ENCODE results near the gene SKAP1. TPM values are rescaled to one million over a fixed set of nuclear protein-coding genes. Genes with fewer than 3 reads are reported as not detected.

SKAP1 gene
- total and polyA plus RNA-seq, 10 donors = 11.5 to 28.9 (median 20.5) TPM

DNA sequence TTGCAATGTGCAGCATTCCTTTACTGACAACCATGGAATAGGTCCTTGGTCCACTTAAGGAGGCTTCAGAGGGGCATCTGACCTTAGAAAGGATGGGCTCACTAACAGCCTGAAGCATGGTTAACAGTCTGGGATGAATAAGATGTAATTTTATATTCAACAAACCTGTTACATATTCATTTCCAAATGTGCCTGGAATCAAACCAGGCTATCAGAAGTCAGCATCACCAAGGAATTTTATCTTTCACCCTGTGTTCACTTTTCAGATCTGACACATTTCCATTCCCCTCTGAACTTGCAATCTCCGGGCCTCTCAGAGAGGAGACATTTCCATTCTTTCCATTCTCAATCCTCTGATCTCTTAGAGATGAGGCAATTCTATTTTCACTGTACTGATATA is 260.1 kb downstream of the SKAP1 start:
- intact Hi-C loops (cut with DNase I; ENCODE audit: low total_unique reads) = no loop called here
- H3K27ac ChIP-seq = no peak overlapping the region
- no peaks in the 10 kb centered on the region for H3K4me1 ChIP-seq
- no peak overlapping the region for H3K4me3 ChIP-seq
- TF ChIP-seq POLR2AphosphoS5 (IDR thresholded peaks at IDR 0.05) = no peak
- TF ChIP-seq, protein P1, sequence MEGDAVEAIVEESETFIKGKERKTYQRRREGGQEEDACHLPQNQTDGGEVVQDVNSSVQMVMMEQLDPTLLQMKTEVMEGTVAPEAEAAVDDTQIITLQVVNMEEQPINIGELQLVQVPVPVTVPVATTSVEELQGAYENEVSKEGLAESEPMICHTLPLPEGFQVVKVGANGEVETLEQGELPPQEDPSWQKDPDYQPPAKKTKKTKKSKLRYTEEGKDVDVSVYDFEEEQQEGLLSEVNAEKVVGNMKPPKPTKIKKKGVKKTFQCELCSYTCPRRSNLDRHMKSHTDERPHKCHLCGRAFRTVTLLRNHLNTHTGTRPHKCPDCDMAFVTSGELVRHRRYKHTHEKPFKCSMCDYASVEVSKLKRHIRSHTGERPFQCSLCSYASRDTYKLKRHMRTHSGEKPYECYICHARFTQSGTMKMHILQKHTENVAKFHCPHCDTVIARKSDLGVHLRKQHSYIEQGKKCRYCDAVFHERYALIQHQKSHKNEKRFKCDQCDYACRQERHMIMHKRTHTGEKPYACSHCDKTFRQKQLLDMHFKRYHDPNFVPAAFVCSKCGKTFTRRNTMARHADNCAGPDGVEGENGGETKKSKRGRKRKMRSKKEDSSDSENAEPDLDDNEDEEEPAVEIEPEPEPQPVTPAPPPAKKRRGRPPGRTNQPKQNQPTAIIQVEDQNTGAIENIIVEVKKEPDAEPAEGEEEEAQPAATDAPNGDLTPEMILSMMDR (IDR thresholded peaks at IDR 0.05 in 8 of 11, conservative IDR thresholded peaks at IDR 0.05 in 3 of 11) = no peak
- TF ChIP-seq POLR2A (IDR thresholded peaks at IDR 0.05) = no peak
- H3K27me3 ChIP-seq (replicated peaks in 1 of 7) = peaks cover 0 to 20% (median 0%) of the 10 kb centered on the region in 7 donors
- H3K36me3 ChIP-seq = peaks cover 0 to 9% (median 0%) of the 10 kb centered on the region in 6 donors
- DNase-seq = no peak
- no peaks in the 10 kb centered on the region for H3K9me3 ChIP-seq
- WGBS, 5 donors = 84 to 95% (median 90%) methylated on average over 1 of the region's 1 CpG

- Histone ChIP-seq H3K27ac (no peak overlapping the region), H3K27me3 (replicated peaks in 1 of 7) (peaks cover 0 to 18% (median 0%) of the 10 kb centered on the region in 7 donors), H3K4me1 (peaks cover 0 to 15% (median 0%) of the 10 kb centered on the region in 6 donors), H3K4me3 (no peak overlapping the region), H3K36me3 (peaks cover 0 to 22% (median 0%) of the 10 kb centered on the region in 6 donors), H3K9me3 (no peaks in the 10 kb centered on the region)
- intact Hi-C loops (cut with DNase I; ENCODE audit: low total_unique reads) = no loop called here
- TF ChIP-seq POLR2AphosphoS5 (IDR thresholded peaks at IDR 0.05) (no peak), POLR2A (IDR thresholded peaks at IDR 0.05) (no peak)
- TF ChIP-seq, protein P1 (IDR thresholded peaks at IDR 0.05 in 8 of 11, conservative IDR thresholded peaks at IDR 0.05 in 3 of 11) = no peak
- WGBS, 5 donors = 94 to 98% (median 96%) methylated on average over 1 of the region's 1 CpG
- DNase-seq = no peak
Measured at GRCh38 chr17:48163809-48164208, 266.2 kb downstream of the SKAP1 start.

DNA sequence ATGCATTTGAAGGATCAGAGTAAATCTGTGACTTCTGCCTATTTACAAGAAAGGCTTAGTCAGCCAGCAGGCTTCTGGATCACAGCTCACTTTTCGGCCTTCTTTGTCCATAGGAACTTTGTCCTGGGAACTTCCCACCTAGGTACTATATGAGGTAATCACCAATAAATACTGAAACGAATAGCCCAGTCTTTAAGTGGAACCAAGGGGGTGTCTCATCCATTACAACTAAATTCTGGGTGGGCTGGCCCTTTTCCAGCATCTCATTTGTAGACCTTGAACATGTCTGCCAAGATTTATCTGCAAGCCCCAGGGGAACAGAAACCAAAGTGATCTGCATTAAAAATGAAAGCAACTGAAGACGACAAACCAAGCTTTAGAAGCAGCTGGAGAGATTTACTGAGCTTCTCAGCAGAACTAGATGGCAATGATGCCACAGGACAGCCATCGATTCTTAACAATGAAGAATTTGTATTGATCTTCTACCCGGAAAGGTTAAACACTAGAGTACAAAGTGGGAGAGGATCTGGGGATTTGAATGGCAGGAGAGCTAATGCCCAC is 267.0 kb downstream of the SKAP1 start:
- DNase-seq = no peak
- Histone ChIP-seq H3K4me3 (no peak overlapping the region), H3K27ac (no peak overlapping the region), H3K4me1 (peaks cover 0 to 15% (median 0%) of the 10 kb centered on the region in 6 donors), H3K27me3 (replicated peaks in 1 of 7) (peaks cover 0 to 11% (median 0%) of the 10 kb centered on the region in 7 donors), H3K36me3 (peaks cover 0 to 22% (median 0%) of the 10 kb centered on the region in 6 donors), H3K9me3 (no peaks in the 10 kb centered on the region)
- 47 to 59% (median 54%) methylated on average over 5 of the region's 5 CpGs for WGBS, 5 donors
- TF ChIP-seq, protein P1 (IDR thresholded peaks at IDR 0.05 in 8 of 11, conservative IDR thresholded peaks at IDR 0.05 in 3 of 11) = no peak
- TF ChIP-seq POLR2A (IDR thresholded peaks at IDR 0.05) = no peak
- TF ChIP-seq POLR2AphosphoS5 (IDR thresholded peaks at IDR 0.05) = no peak
- intact Hi-C loops (cut with DNase I; ENCODE audit: low total_unique reads) = no loop called here

DNA sequence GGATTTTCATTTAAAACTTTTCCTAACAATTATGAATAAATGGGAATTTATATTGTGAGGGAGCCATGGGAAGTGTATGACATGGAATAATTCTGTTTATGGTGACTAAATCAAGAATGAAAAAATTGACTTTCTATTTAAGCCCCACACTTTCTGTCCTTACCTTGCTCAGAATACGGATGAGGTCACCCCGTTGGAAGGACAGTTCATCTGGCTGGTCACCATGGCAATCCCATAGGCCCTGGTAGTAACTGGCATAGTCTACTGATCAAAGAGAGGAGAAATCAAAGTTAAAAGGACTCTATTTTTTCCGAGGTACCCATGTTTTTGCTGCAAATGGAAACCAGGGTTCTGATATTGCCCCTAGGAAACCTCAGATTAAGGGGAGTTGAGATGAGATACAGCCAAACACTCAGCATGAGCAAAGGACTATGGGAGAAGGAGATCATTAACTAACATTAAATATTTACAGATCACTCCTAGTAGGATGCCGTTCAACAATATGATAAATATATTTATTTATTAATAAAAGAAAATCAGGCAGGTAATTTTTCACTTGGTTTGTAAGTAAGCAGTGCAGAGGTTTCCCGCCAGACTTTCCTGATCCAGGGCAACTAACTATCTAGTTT is 267.6 kb downstream of the SKAP1 start:
- no peak for DNase-seq
- H3K4me3 ChIP-seq = no peak overlapping the region
- H3K9me3 ChIP-seq = no peaks in the 10 kb centered on the region
- H3K27me3 ChIP-seq (replicated peaks in 1 of 7) = peaks cover 0 to 10% (median 0%) of the 10 kb centered on the region in 7 donors
- H3K4me1 ChIP-seq = peaks cover 0 to 15% (median 0%) of the 10 kb centered on the region in 6 donors
- H3K27ac ChIP-seq = no peak overlapping the region
- WGBS, 5 donors = 89 to 96% (median 90%) methylated on average over 5 of the region's 5 CpGs
- intact Hi-C loops (cut with DNase I; ENCODE audit: low total_unique reads) = no loop called here
- TF ChIP-seq POLR2AphosphoS5 (IDR thresholded peaks at IDR 0.05) (no peak), POLR2A (IDR thresholded peaks at IDR 0.05) (no peak)
- TF ChIP-seq, protein P1 (IDR thresholded peaks at IDR 0.05 in 8 of 11, conservative IDR thresholded peaks at IDR 0.05 in 3 of 11) = no peak
- H3K36me3 ChIP-seq = peaks cover 0 to 22% (median 0%) of the 10 kb centered on the region in 6 donors
